ENCODE results near the gene ACSL1.

The ACSL1 gene

GRCh38 chr4:184833046-184833838 lies 7.5 kb upstream of the ACSL1 start:
- Histone ChIP-seq H3K36me3 (no peaks in the 10 kb centered on the region), H3K4me1 (peaks cover 0 to 35% (median 13%) of the 10 kb centered on the region in 10 experiments; a peak in 14 of 20 replicates), H4K20me1 (no peaks in the 10 kb centered on the region), H3K9me3 (replicated peaks in 1 of 11) (no peaks in the 10 kb centered on the region), H3K9ac (no peak overlapping the region), H3K4me2 (peak overlapping the region in 8 of 11 experiments; percentile 2 to 68 (median 48); a peak in 16 of 22 replicates), H3K27ac (peak overlapping the region in 3 of 11 experiments; percentile 8 to 36 (median 34); a peak in 5 of 22 replicates), H3K27me3 (no peaks in the 10 kb centered on the region), H3K4me3 (no peak overlapping the region)
- peak in 1 of 11 experiments; percentile 51; a peak in 1 of 22 replicates for TF ChIP-seq Cebpa-rat (IDR thresholded peaks at IDR 0.05)

GRCh38 chr4:184831153-184831552 lies 5.4 kb upstream of the ACSL1 start:
- Histone ChIP-seq H3K9me3 (replicated peaks in 1 of 11) (no peaks in the 10 kb centered on the region), H3K4me2 (peak overlapping the region in 1 of 11 experiments; percentile 3; a peak in 1 of 22 replicates), H3K4me1 (peaks cover 12 to 50% (median 27%) of the 10 kb centered on the region in 10 experiments), H3K9ac (no peak overlapping the region), H3K4me3 (no peak overlapping the region), H4K20me1 (no peaks in the 10 kb centered on the region), H3K36me3 (no peaks in the 10 kb centered on the region), H3K27me3 (no peaks in the 10 kb centered on the region), H3K27ac (no peak overlapping the region)
- no peak for TF ChIP-seq Cebpa-rat (IDR thresholded peaks at IDR 0.05)

- Histone ChIP-seq H3K27ac (peak overlapping the region; percentile 91 to 99 (median 97)), H3K9me3 (replicated peaks in 1 of 11) (no peaks in the 10 kb centered on the region), H3K9ac (peak overlapping the region; percentile 96 to 100 (median 98)), H3K4me1 (peaks cover 33 to 44% (median 37%) of the 10 kb centered on the region in 10 experiments), H3K4me3 (peak overlapping the region; percentile 78 to 100 (median 90)), H3K36me3 (peaks cover 5 to 35% (median 21%) of the 10 kb centered on the region in 11 experiments; a peak in 19 of 22 replicates), H3K4me2 (peak overlapping the region; percentile 89 to 99 (median 98)), H3K27me3 (peaks cover 0 to 26% (median 14%) of the 10 kb centered on the region in 11 experiments; a peak in 14 of 22 replicates), H4K20me1 (peaks cover 39 to 40% (median 40%) of the 10 kb centered on the region in 11 experiments)
- TF ChIP-seq Cebpa-rat (IDR thresholded peaks at IDR 0.05) = no peak
Observed at GRCh38 chr4:184826691-184827270, 1.0 kb upstream of the ACSL1 start.

DNA sequence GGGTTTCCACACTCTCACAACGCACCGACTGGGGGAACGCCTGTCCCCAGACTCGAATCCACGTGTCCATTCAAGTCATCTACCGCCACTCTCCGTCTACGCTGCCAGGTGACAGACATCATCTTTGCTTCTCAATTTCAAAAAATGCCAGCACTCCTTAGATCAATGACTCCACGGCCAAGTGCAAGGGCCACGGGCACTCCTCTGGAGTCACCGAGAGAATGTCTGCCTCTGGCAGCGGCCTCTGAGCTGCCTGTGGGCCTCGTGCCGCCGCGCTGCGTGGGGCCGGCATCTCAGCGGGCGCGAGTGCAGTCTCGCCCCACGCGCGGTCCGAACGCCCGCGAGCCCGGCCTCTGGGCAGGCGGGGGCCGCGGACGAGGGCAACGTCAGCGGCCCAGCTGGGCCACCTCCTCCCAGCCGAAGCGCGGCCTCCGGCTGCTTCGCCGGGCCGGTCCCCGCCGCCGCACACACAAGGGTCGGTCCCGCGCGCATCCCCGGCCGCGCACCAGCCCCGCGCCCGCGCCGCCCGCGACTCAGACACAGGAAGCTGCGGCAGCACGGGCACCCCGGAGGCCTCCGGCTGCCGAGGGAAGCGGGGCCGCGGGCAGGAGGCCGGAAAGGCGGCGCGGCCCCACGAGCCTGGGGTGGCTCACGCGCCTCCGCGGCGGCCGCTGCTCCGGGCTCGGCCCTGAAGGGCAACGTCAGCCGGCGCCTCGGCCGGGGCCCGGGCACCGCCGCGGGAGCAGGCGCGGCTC lies 450 bp downstream of the ACSL1 start:
- H3K27ac ChIP-seq = peak overlapping the region; percentile 91 to 99 (median 97)
- peak overlapping the region; percentile 97 to 100 (median 98) for H3K9ac ChIP-seq
- H3K27me3 ChIP-seq = peaks cover 0 to 26% (median 14%) of the 10 kb centered on the region in 11 experiments; a peak in 14 of 22 replicates

GRCh38 chr4:184824776-184825084 lies 1.0 kb downstream of the ACSL1 start:
- H4K20me1 ChIP-seq = peaks cover 59 to 61% (median 60%) of the 10 kb centered on the region in 11 experiments
- H3K27ac ChIP-seq = peak overlapping the region; percentile 91 to 99 (median 97)
- H3K4me1 ChIP-seq = peaks cover 33 to 64% (median 56%) of the 10 kb centered on the region in 10 experiments
- peaks cover 5 to 56% (median 36%) of the 10 kb centered on the region in 11 experiments; a peak in 19 of 22 replicates for H3K36me3 ChIP-seq
- H3K9ac ChIP-seq = peak overlapping the region; percentile 97 to 100 (median 98)
- H3K9me3 ChIP-seq (replicated peaks in 1 of 11) = no peaks in the 10 kb centered on the region
- peaks cover 0 to 26% (median 14%) of the 10 kb centered on the region in 11 experiments; a peak in 14 of 22 replicates for H3K27me3 ChIP-seq
- H3K4me2 ChIP-seq = peak overlapping the region; percentile 86 to 99 (median 90)
- H3K4me3 ChIP-seq = peak overlapping the region; percentile 78 to 100 (median 90)
- no peak for TF ChIP-seq Cebpa-rat (IDR thresholded peaks at IDR 0.05)

More for the DNA sequence above, 450 bp downstream of the ACSL1 start:
- H3K4me3 ChIP-seq = peak overlapping the region; percentile 78 to 100 (median 90)
- peaks cover 33 to 58% (median 51%) of the 10 kb centered on the region in 10 experiments for H3K4me1 ChIP-seq
- peak overlapping the region; percentile 86 to 99 (median 90) for H3K4me2 ChIP-seq
- no peaks in the 10 kb centered on the region for H3K9me3 ChIP-seq (replicated peaks in 1 of 11)
- H4K20me1 ChIP-seq = peaks cover 53 to 55% (median 54%) of the 10 kb centered on the region in 11 experiments
- H3K36me3 ChIP-seq = peaks cover 5 to 50% (median 33%) of the 10 kb centered on the region in 11 experiments; a peak in 19 of 22 replicates
- TF ChIP-seq Cebpa-rat (IDR thresholded peaks at IDR 0.05) = no peak

GRCh38 chr4:184824081-184824775 lies 1.5 kb downstream of the ACSL1 start:
- peaks cover 33 to 68% (median 57%) of the 10 kb centered on the region in 10 experiments for H3K4me1 ChIP-seq
- peaks cover 64 to 66% (median 65%) of the 10 kb centered on the region in 11 experiments for H4K20me1 ChIP-seq
- H3K27me3 ChIP-seq = peaks cover 0 to 26% (median 14%) of the 10 kb centered on the region in 11 experiments; a peak in 14 of 22 replicates

GRCh38 chr4:184823014-184823413 lies 2.8 kb downstream of the ACSL1 start:
- Histone ChIP-seq H3K9me3 (replicated peaks in 1 of 11) (no peaks in the 10 kb centered on the region), H3K27ac (peak overlapping the region in 5 of 11 experiments; percentile 91 to 99 (median 98); a peak in 11 of 22 replicates), H3K27me3 (peaks cover 0 to 26% (median 14%) of the 10 kb centered on the region in 11 experiments; a peak in 14 of 22 replicates), H4K20me1 (peaks cover 74 to 78% (median 77%) of the 10 kb centered on the region in 11 experiments), H3K4me2 (peak overlapping the region in 10 of 11 experiments; percentile 86 to 99 (median 90); a peak in 21 of 22 replicates), H3K9ac (peak overlapping the region in 9 of 11 experiments; percentile 6 to 100 (median 98); a peak in 16 of 22 replicates), H3K4me3 (peak overlapping the region in 8 of 10 experiments; percentile 78 to 100 (median 90); a peak in 15 of 20 replicates), H3K36me3 (peaks cover 5 to 73% (median 36%) of the 10 kb centered on the region in 11 experiments; a peak in 19 of 22 replicates), H3K4me1 (peaks cover 33 to 80% (median 65%) of the 10 kb centered on the region in 10 experiments)
- no peak for TF ChIP-seq Cebpa-rat (IDR thresholded peaks at IDR 0.05)

More at GRCh38 chr4:184824081-184824775, 1.5 kb downstream of the ACSL1 start:
- TF ChIP-seq Cebpa-rat (IDR thresholded peaks at IDR 0.05) = no peak
- H3K9ac ChIP-seq = peak overlapping the region; percentile 97 to 100 (median 98)
- H3K36me3 ChIP-seq = peaks cover 5 to 61% (median 36%) of the 10 kb centered on the region in 11 experiments; a peak in 19 of 22 replicates
- H3K4me3 ChIP-seq = peak overlapping the region; percentile 78 to 100 (median 90)
- no peaks in the 10 kb centered on the region for H3K9me3 ChIP-seq (replicated peaks in 1 of 11)
- H3K4me2 ChIP-seq = peak overlapping the region; percentile 86 to 99 (median 90)
- H3K27ac ChIP-seq = peak overlapping the region; percentile 91 to 99 (median 97)
